ENCODE measurements around the gene NUP43. TPM values are rescaled to one million over a fixed set of nuclear protein-coding genes. Genes with fewer than 3 reads are reported as not detected.
A peak's percentile ranks its signal among the peaks of the same experiment; 100 is the strongest.
"Not testable (repeated sequence)": the region's sequence is repeated elsewhere in the genome, so short reads cannot be mapped to it uniquely, and the experiment has no call there.

The NUP43 gene
- total RNA-seq, 2 donors from 2014 or later = 10.8 to 13.3 TPM

DNA sequence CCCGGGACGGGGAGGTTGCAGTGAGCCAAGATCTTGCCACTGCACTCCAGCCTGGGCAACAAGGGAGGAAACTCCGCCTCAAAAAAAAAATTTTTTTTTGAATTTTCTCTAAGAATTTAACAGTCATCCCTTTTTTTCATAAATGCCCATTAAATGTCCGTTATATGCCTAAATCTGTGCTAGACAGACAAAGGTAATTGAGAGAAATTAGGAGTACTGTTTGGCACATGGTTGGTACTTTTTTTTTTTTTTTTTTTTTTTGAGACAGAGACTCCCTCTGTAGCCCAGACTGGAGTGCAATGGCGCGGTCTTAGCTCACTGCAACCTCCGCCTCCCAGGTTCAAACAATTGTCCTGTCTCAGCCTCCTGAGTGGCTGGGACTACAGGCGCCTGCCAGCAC lies 4.9 kb upstream of the NUP43 start:
- peaks cover 0 to 36% of the 10 kb centered on the region in 2 donors for H3K4me1 ChIP-seq
- no peak overlapping the region for H3K4me3 ChIP-seq
- no peaks in the 10 kb centered on the region for H3K36me3 ChIP-seq
- no peaks in the 10 kb centered on the region for H3K9me3 ChIP-seq
- no peaks in the 10 kb centered on the region for H3K27me3 ChIP-seq
- peak overlapping the region in 1 of 2 donors; percentile 94 for H3K27ac ChIP-seq
- no peak for DNase-seq (ENCODE audit: low spot score)
- no peak for TF ChIP-seq CTCF (IDR thresholded peaks at IDR 0.05)

DNA sequence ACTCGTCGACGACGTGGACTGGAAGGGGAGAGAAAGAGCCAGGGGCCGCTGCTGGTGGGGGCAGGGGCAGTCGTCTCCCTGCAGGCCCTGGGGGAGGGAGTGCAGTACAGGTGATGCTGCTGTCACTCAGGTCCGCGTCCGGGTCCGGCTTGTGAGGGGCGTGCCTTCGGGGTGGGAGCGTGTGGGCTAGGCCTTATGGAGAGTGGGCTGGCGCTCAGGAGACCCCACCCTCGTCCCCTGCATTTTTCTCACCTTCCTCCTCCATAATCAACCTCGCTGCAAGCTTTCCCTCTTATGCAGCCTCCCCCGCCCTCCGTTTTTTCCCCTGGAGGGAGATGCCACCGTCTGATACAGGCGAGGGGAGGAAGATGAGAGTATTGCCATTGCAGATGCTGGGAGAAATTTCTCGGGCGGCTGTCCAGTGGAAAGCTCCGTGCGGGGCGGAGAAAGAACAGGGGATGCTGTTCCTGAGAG lies 3.8 kb upstream of the NUP43 start:
- Histone ChIP-seq H3K4me3 (peak overlapping the region; percentile 88 to 99), H3K27ac (peak overlapping the region; percentile 91 to 94), H3K27me3 (no peaks in the 10 kb centered on the region), H3K4me1 (peaks cover 0 to 35% of the 10 kb centered on the region in 2 donors), H3K9me3 (no peaks in the 10 kb centered on the region), H3K36me3 (no peaks in the 10 kb centered on the region)
- no peak for TF ChIP-seq CTCF (IDR thresholded peaks at IDR 0.05)
- no peak for DNase-seq (ENCODE audit: low spot score)

DNA sequence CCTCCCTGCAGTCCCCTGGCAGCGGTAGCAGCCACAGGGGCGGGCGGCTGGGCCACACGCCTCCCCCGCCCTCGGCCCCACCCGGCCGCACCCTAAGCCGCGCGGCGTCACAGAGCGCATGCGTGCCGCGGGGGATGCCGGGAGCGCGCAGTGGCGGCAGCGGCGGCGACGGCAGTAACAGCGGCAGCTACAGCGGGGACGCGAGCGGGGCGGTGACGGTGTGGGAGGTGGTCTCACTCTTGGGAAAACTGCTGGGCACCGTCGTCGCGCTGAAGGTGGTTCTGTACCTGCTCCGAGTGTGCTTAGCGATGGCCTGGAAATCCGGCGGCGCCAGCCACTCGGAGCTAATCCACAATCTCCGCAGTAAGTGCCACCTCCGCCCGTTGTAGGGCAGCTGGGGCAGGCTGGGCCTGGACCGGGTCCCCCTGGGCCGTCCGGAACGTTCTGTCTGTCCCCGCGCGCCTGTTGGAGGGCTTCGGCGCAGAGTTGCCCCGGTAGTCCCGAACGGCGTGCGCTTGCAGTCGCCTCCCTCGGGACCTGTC lies 3.3 kb upstream of the NUP43 start, which contains the start of gene PCMT1:
TSS of gene PCMT1 (plus strand) at position 148 of the 542 bp plus-strand sequence. CDS start at position 309, 161 bp downstream.
- Histone ChIP-seq H3K27me3 (no peaks in the 10 kb centered on the region), H3K9me3 (no peaks in the 10 kb centered on the region), H3K4me3 (peak within 1 kb of the TSS; percentile 88 to 99), H3K27ac (peak within 1 kb of the TSS; percentile 91 to 94), H3K36me3 (no peaks in the 10 kb centered on the region), H3K4me1 (peaks cover 0 to 38% of the 10 kb centered on the region in 2 donors)
- DNase-seq (ENCODE audit: low spot score) = peak; percentile 84
- TF ChIP-seq CTCF (IDR thresholded peaks at IDR 0.05) = no peak

DNA sequence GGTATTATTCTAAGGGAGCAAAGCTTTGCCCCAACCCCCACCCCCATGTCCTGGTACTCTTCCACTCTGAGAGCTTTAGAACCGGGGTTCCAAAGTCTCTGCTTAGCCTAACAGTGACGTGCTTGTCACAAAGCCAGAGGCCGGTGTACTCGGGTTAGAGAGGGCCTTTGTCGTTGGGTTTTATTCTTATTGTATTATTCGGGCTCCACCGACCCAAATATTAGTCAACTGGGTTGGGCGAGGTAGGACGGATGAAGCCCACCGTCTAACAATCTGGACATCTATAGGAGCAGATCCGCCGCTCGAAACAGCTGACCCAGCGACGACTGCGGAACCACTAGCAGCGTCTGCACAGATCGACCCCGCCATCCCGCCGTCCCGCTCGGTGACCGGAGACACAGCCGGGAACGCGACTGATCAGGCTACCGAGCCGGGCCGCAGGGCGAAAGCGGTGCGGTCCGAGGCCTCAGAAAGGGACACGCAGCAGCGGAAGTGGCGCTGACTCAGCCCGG lies 2.8 kb upstream of the NUP43 start:
- not testable (repeated sequence) for H3K36me3 ChIP-seq; H3K27me3 ChIP-seq; H3K9me3 ChIP-seq; DNase-seq (ENCODE audit: low spot score)
- H3K27ac ChIP-seq = peak overlapping the region; percentile 91 to 94
- peak overlapping the region; percentile 88 to 99 for H3K4me3 ChIP-seq
- H3K4me1 ChIP-seq = peaks cover 0 to 38% of the 10 kb centered on the region in 2 donors

DNA sequence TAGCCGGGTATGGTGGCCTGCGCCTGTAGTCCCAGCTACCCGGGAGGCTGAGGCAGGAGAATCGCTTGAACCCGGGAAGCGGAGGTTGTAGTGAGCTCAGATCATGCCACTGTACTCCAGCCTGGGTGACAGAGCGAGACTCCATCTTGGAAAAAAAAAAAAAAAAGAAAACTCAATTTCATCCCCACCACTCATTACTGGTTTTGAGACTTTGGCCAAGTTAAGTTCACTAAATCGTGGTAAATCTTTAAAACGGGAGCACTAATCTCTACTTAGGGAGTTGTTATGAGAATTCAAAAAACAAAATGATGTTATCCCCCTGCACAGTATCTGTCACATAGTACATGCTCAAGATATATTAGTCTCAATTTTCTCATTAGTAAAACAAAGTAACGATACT lies 1.1 kb downstream of the NUP43 start:
- DNase-seq (ENCODE audit: low spot score); H3K27me3 ChIP-seq; H3K27ac ChIP-seq; H3K9me3 ChIP-seq: not testable (repeated sequence)
- peaks cover 24% of the 10 kb centered on the region for H3K36me3 ChIP-seq
- peak overlapping the region; percentile 72 to 74 for H3K4me3 ChIP-seq
- peaks cover 0 to 18% of the 10 kb centered on the region in 2 donors for H3K4me1 ChIP-seq

GRCh38 chr6:149734915-149735314 lies 11.4 kb downstream of the NUP43 start:
- no peaks in the 10 kb centered on the region for H3K9me3 ChIP-seq
- peaks cover 60% of the 10 kb centered on the region for H3K36me3 ChIP-seq
- H3K4me1 ChIP-seq = no peaks in the 10 kb centered on the region

More at GRCh38 chr6:149734915-149735314, 11.4 kb downstream of the NUP43 start:
- no peaks in the 10 kb centered on the region for H3K27me3 ChIP-seq
- no peak for DNase-seq (ENCODE audit: low spot score)
- no peak overlapping the region for H3K27ac ChIP-seq
- no peak for TF ChIP-seq CTCF (IDR thresholded peaks at IDR 0.05)
- H3K4me3 ChIP-seq = no peak overlapping the region

Measured in right atrium auricular region (tissue), 2 donors.